AG09319 (cell line): Measurements from ENCODE around the gene GRK7.

ENCODE experiments used
- DNase-seq: peaks from one replicate; pipeline ENCODE4 v3.0.0-alpha.2; 2010; ENCODE audit warnings: low read depth; ENCODE audit errors: extremely low read depth
- CTCF ChIP-seq: IDR thresholded peaks from 2 replicates; pipeline ENCODE4 v1.5.1; 2011; ENCODE audit warnings: low read depth, mild to moderate bottlenecking, inconsistent platforms, low read length, moderate library complexity

Gene GRK7

GRCh38 chr3:141738022-141738890 is 25.0 kb upstream of the GRK7 start, which contains the start of gene RNF7:
TSS of gene RNF7 (plus strand) at chr3:141738298. CDS start at chr3:141738342, 44 bp downstream.
- peak; percentile 87 for DNase-seq
- peak; percentile 47 for TF ChIP-seq CTCF

GRCh38 chr3:141738891-141739363 is 24.3 kb upstream of the GRK7 start:
- TF ChIP-seq CTCF: no peak
- DNase-seq: no peak

GRCh38 chr3:141739731-141740130 is 23.5 kb upstream of the GRK7 start:
- TF ChIP-seq CTCF: no peak
- DNase-seq: no peak

- no peak for TF ChIP-seq CTCF
- DNase-seq: no peak
Measured at GRCh38 chr3:141740349-141740748, 22.9 kb upstream of the GRK7 start.

- no peak for TF ChIP-seq CTCF
- no peak for DNase-seq
Measured at GRCh38 chr3:141743305-141743704, 19.9 kb upstream of the GRK7 start.

GRCh38 chr3:141746962-141747361 is 16.2 kb upstream of the GRK7 start:
- no peak for TF ChIP-seq CTCF

GRCh38 chr3:141753399-141753798 is 9.8 kb upstream of the GRK7 start:
- no peak for DNase-seq
- TF ChIP-seq CTCF: no peak

More at GRCh38 chr3:141746962-141747361, 16.2 kb upstream of the GRK7 start:
- no peak for DNase-seq
